ENCODE results near the gene SLC10A3. TPM values are rescaled to one million over a fixed set of nuclear protein-coding genes. Genes with fewer than 3 reads are reported as not detected.

Gene SLC10A3, protein sequence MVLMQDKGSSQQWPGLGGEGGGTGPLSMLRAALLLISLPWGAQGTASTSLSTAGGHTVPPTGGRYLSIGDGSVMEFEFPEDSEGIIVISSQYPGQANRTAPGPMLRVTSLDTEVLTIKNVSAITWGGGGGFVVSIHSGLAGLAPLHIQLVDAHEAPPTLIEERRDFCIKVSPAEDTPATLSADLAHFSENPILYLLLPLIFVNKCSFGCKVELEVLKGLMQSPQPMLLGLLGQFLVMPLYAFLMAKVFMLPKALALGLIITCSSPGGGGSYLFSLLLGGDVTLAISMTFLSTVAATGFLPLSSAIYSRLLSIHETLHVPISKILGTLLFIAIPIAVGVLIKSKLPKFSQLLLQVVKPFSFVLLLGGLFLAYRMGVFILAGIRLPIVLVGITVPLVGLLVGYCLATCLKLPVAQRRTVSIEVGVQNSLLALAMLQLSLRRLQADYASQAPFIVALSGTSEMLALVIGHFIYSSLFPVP
- total RNA-seq (2014; rRNA removed; shearing (Covaris generic)) = 67.2 TPM in 2 replicates

DNA sequence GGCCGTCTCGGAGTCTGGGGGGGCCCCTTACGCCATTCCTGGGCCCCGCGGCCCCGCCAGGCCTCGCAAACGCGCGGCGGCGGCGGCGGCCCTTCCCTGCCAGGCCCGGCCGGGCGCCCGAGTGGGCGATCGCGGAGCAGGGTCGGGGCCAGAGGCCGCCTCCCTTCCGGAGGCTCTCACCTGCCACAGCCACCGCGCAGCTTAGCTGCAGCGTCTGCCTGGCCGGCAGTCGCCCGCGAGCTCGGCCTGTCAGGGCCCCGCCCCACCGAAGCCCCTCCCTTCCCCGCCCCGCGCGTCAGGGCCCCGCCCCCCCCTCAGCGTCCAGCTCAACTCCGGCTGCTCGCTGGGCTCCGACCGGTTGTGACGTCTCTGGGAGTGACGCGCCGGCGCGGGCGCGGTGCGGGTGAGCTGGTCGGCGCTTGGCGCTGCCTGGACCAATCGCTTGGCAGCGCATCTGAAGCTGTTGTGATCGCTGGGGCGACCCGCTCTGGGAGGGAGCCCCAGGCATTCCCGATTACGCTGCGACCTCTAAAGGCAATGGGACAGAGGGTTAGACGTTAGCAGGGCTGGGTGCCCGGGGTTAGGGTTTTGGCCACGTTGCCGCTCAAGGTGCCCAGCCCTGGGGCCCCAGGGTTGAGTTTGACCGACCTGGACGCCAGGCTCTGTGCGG lies at the start of gene SLC10A3:
SLC10A3 (minus strand) TSS at position 216 of the 670 bp plus-strand sequence. CDS start 1,689 bp downstream, outside the sequence.
- peak; percentile 98 for DNase-seq (ENCODE audit: low spot score)

GRCh38 chrX:154539077-154539476 lies 48.6 kb upstream of the SLC10A3 start:
- DNase-seq (ENCODE audit: low spot score) = no peak

GRCh38 chrX:154535892-154536291 lies 45.5 kb upstream of the SLC10A3 start:
- no peak for DNase-seq (ENCODE audit: low spot score)

GRCh38 chrX:154534526-154535322 lies 44.3 kb upstream of the SLC10A3 start:
- DNase-seq (ENCODE audit: low spot score) = peak; percentile 96

GRCh38 chrX:154532690-154533089 lies 42.3 kb upstream of the SLC10A3 start:
- no peak for DNase-seq (ENCODE audit: low spot score)

GRCh38 chrX:154531626-154532025 lies 41.2 kb upstream of the SLC10A3 start:
- DNase-seq (ENCODE audit: low spot score) = no peak

GRCh38 chrX:154530286-154530685 lies 39.9 kb upstream of the SLC10A3 start:
- no peak for DNase-seq (ENCODE audit: low spot score)

- DNase-seq (ENCODE audit: low spot score) = no peak
Measured at GRCh38 chrX:154529206-154529612, 38.8 kb upstream of the SLC10A3 start.

DNA sequence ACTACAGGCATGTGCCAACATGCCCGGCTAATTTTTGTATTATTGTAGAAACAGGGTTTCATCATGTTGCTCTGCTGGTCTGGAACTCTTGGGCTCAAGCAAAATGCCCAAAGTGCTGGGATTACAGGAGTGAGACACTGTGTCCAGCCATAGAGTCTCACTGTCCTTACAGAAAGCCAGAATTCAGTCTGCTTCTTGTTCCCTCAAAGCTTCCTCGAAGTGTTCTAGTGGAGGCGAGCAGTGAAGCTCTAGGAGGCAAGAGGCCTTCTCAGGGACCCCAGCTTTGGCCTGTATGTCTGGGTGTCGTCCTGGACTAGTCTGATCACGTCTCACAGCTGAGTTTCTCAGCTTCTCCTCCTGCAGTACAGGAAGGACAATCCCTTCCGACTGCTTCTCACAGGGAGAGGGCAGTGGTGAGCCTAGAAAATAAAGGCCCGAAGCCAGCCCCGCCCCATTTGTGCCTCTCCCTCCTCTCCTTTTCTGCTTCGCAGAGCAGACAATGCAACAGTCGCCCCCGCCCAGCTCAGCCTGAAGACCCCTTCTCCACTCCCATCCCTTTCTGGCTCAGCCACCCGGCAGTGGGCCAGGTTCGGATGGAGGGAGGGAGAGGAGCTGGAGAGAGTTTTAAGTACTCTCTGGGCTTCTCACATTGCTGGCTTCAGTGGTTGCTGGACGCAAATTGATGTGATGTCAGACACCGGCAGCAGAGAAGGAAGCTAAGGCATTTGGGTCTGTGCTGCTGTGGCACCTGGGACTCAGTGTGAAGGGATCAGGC lies 36.7 kb upstream of the SLC10A3 start:
- peak; percentile 90 for DNase-seq (ENCODE audit: low spot score)

- peak; percentile 29 for DNase-seq (ENCODE audit: low spot score)
Measured at GRCh38 chrX:154525606-154526490, 35.4 kb upstream of the SLC10A3 start.

DNA sequence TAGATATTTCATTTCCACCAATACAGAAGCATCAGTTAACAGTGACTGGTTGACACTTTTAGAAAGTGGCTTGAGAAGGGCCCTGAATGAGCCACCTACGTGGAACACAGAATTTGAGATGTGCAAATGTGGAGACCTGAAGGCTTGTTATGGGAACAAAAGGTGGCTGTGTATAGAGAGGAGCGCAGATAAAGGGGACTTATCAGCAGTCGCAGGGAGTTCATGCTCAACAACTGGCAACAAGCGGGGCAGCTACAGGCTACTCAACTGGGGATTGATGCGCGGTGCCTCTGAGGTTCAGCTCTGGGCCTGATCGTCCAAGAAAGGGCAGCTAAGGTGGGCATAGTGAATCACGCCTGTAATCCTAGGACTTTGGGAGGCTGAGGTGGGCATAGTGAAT lies 29.0 kb upstream of the SLC10A3 start:
- DNase-seq (ENCODE audit: low spot score) = no peak

DNA sequence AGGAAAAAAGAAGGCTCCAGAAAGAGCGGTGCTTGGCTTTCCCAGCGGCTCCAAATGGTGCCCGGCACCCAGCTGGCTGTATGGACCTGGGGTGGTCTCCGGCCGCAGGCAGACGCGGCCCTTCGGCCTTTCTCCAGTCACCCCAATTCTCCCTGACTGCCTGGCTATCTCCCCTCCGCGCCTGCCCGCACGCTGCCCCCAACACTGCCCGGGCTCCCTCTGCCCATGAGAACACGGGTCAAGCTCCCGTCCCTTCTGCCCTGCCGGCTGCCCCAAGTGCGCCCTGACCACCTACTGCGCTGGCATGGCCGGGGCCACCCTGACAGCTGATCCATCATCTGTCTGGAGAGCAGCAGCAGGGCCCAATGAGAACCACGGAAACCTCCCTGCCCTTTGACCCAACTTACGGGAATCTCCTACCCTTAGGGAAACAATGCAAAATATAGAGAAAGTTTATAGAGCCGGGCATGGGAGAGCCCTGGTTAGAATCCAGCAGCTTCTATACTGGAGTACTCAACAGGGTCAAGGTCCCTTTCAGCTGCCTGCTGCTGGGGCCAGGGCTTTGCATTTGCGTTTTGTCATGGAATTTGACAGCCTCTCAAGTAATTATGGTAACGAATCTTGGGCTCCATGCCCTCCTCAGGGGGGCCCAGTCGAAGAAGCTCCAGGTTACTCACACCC lies 26.8 kb upstream of the SLC10A3 start:
- DNase-seq (ENCODE audit: low spot score) = no peak

DNA sequence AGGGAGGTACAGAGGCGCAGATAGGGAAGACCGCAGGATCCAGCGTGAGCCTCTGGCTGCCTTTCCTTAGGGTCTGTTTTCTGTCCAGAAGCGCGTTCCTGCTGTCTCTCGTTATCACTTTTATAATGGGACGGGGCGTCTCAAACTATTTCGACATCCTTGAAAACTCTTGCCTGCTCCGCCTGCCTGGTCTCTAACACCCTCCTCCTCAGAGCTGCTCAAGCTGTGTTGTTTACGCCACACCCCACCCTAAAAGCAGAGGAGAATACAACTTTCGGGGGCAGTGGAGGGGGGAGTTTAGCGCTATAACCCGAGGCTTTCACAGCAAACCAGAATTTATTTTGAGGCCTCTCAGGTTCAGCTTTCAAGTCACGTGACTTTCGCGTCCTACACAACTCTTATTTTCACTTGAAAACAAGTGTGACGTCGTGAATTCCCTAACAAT lies 26.2 kb upstream of the SLC10A3 start:
- DNase-seq (ENCODE audit: low spot score) = peak; percentile 36

DNA sequence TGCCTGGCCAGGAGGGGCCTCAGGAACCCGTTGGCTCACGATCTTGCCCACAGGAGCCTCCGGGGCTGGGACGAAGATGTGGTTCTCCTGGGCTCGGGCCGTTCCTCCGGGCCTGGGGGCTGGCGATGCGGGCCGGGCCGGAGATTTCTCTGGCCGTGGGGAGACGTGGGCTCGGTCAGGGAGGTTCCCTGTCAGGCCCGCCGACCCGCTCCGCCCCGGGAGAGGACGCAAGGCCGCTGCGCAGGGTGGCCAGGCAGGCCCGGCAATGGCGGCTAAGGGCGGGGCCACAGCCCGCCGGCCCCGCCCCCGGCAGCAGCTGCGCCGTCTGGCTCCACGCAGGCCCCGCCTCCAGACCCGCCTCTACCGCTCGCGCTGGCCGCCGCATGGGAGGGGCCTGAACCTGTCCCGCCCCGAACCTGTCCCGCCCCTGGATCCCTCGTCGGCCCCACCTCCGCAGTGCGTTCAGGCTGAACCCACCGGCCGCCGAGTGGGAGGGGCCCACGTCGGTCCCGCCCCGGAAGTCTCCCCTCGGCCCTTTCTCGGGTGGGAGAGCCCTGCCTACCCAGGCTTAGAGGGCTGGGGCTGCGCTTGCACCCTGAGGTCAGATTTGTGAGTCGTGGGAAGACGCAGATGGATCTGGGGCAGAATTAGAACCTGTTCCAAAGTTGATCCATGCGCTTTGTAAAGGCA lies 25.7 kb upstream of the SLC10A3 start, which contains the start of gene FAM3A:
FAM3A (minus strand) TSS at position 267 of the 690 bp plus-strand sequence. CDS start 460 bp downstream, outside the sequence.
- DNase-seq (ENCODE audit: low spot score) = peak; percentile 96

DNA sequence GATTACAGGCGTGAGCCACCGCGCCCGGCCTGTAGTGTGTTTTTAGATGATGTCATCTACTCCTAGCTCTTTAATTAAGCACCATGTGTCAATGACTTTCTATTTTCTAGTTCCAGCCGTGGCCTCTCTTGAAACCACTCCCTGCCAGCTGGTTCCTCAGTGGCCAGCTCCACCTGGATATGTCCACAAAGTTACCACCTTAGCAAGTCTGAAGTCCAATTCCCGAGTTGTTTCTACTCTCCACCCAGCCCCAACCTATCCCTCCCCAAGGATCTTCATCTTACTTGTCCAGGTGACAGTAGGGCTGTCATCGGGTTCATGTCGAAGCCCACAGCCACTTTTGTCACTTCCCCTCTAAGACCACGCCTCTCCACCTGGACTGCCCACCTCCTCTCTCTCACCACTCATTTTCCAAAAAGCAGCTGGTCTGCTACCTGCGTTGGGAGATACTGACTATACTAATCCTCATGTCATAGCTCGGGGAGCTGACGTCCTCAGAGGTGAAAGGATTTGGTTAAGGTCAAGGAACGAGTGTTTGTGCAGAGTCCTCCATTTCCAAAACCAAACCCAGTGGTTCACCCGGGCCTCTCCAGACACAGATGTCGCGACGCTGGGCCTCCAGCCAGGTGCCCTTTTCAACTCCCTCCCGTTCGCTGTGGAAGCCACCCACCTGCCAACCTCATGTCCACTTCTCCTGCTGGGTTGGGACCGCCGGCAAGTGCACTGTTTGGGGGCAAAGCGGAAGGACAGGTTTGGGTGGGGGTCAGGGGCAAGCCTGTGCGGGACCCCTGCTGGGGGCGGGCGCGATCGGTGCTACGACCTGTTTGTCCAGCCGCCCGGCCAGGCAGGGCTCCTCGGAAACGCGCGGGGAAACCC lies 24.9 kb upstream of the SLC10A3 start:
- peak; percentile 67 for DNase-seq (ENCODE audit: low spot score)

DNA sequence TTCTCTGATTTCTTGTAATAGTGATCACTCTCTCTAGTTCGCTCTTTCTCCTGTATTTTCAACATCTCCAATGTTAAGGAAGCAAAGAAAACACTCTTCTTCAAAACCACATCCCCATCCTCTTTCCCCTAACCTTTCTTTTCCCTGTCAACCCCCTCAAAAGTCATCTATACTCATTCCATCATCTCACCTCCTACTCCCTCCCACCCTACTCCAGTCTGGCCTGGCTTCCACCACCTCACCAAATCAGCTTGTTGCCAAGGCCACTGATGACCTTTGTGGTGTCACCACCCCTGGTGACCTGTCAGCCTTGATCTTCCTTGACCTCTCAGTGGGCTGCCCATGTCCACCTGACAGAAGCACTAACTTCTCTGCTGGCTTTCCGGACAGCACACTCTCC lies 23.3 kb upstream of the SLC10A3 start:
- no peak for DNase-seq (ENCODE audit: low spot score)

GRCh38 chrX:154512879-154513553 lies 22.6 kb upstream of the SLC10A3 start:
- DNase-seq (ENCODE audit: low spot score) = no peak
